Mucosa of descending colon (tissue), 3 donors: Measurements from ENCODE around the gene GPR39. TPM values are rescaled to one million over a fixed set of nuclear protein-coding genes. Genes with fewer than 3 reads are reported as not detected.

Experiments
- ATAC-seq: fragments of 200-7000 bp; cut with Tn5 transposase; one replicate; pipeline ENCODE4 v1.9.1; 2020; ENCODE audit warnings: mild to moderate bottlenecking, moderate library complexity
- DNase-seq, 3 donors: peaks; one replicate each; pipeline ENCODE4 v3.0.0-alpha.2; 2020
- H3K36me3 ChIP-seq: fragments of 200-600 bp; one replicate; pipeline ENCODE4 v1.8.0; 2021; ENCODE audit warnings: low read depth, mild to moderate bottlenecking
- H3K4me1 ChIP-seq: fragments of 200-600 bp; one replicate; pipeline ENCODE4 v1.8.0; 2021; ENCODE audit warnings: low read depth, mild to moderate bottlenecking
- H3K4me3 ChIP-seq: fragments of 200-600 bp; one replicate; pipeline ENCODE4 v1.8.0; 2021; ENCODE audit warnings: mild to moderate bottlenecking
- H3K9me3 ChIP-seq: fragments of 200-600 bp; one replicate; pipeline ENCODE4 v1.8.0; 2021; ENCODE audit warnings: mild to moderate bottlenecking
- intact Hi-C, 2 donors: fragments of 100-400 bp; cut with DNase I in 1 of 2; cut with micrococcal nuclease in 1 of 2; formaldehyde crosslinking; loops; one replicate each; pipeline versions ENCODE4 v1.11.0 to v1.11.1; 2022; cut with DNase I, micrococcal nuclease
- total RNA-seq, 3 donors: library from RNA; stranded (reverse); fragmentation: NEBNext Ultra II Directional in 2 of 3; extraction: Animal tissue kit (Norgen Biotek cat#: 25700) in 2 of 3; gene quantifications; one replicate each; pipeline versions ENCODE4 v1.2.1 to v1.2.4, GENCODE V29; 2021 to 2023
- TF ChIP-seq, protein P1 (sequence below): fragments of 200-600 bp; IDR thresholded peaks from one replicate; pipeline ENCODE4 v1.8.0; 2022; ENCODE audit warnings: antibody characterized with exemption, mild to moderate bottlenecking
- donor health status: DM: no; HTN: no; CAD: no; lungs with moderate emphysema.
- donor health status: DM: no; HTN: no; CAD: no.
- donor health status: DM: no; HTN: yes; CAD: no.

The GPR39 gene
- total RNA-seq, 3 donors from 2014 or later: 11.6 to 33.7 (median 20.6) TPM

DNA sequence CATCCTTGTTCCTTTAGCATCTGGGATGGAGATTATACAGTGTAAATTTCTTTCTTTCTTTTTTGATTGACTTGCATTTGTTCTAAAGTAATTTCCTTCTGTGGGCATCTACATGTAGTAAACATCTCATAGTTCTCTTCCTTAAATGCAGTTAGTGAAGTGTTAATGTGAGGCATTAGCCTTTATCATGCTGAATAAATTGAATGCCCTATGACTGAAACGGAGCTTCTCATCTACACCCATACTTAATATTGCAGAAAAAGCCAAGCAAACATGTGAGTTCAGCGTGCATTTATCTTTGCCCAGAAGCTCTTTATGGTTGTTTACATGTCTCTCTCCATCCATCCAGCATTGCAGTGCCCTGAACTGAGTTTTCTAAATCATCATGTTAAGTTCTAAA lies 195.1 kb downstream of the GPR39 start:
- TF ChIP-seq, protein P1, sequence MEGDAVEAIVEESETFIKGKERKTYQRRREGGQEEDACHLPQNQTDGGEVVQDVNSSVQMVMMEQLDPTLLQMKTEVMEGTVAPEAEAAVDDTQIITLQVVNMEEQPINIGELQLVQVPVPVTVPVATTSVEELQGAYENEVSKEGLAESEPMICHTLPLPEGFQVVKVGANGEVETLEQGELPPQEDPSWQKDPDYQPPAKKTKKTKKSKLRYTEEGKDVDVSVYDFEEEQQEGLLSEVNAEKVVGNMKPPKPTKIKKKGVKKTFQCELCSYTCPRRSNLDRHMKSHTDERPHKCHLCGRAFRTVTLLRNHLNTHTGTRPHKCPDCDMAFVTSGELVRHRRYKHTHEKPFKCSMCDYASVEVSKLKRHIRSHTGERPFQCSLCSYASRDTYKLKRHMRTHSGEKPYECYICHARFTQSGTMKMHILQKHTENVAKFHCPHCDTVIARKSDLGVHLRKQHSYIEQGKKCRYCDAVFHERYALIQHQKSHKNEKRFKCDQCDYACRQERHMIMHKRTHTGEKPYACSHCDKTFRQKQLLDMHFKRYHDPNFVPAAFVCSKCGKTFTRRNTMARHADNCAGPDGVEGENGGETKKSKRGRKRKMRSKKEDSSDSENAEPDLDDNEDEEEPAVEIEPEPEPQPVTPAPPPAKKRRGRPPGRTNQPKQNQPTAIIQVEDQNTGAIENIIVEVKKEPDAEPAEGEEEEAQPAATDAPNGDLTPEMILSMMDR: no peak
- Histone ChIP-seq H3K4me3 (no peak overlapping the region), H3K4me1 (no peaks in the 10 kb centered on the region), H3K9me3 (no peaks in the 10 kb centered on the region), H3K36me3 (no peaks in the 10 kb centered on the region)
- no peak for DNase-seq
- no peak for ATAC-seq
- intact Hi-C loops: no loop called here

DNA sequence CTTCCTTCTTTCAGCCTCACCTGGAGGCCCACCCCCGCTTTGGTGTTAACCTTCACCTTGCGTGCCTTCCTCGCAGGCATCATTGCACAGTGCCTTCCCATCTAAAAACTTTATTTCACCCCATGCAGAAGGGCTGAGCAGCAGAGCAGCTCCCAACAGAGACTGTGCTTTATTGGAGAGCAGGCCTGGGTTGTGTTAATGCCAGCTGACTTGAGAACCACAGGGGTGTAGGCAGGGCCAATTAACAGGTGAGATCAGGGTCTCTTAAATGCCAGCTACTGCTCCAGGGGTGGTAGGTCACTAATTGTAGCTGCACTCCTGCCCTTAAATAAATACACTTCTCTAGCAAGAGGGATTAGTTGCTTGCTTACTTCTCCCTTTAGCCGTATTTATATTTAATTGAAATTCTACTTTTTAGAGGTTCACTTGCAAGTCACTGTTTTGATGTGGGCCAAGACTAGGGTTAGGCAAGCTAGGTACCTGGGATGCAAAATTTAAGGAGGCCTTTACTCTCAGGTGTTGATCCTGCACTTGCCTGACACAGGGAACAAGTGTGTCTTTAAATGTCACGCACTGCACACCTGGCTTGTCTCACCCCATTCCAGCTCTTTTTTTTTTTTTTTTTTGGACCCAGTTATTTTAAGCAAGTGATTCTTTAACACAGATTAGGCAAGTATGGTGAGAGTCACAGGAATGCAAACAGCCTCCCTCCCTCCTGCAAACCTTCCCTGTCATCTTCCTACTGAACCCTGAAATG lies 198.9 kb downstream of the GPR39 start:
- Histone ChIP-seq H3K9me3 (no peaks in the 10 kb centered on the region), H3K36me3 (no peaks in the 10 kb centered on the region), H3K4me3 (no peak overlapping the region), H3K4me1 (no peaks in the 10 kb centered on the region)
- intact Hi-C loops: no loop called here
- TF ChIP-seq, protein P1: no peak
- DNase-seq (no peak), ATAC-seq (no peak)

DNA sequence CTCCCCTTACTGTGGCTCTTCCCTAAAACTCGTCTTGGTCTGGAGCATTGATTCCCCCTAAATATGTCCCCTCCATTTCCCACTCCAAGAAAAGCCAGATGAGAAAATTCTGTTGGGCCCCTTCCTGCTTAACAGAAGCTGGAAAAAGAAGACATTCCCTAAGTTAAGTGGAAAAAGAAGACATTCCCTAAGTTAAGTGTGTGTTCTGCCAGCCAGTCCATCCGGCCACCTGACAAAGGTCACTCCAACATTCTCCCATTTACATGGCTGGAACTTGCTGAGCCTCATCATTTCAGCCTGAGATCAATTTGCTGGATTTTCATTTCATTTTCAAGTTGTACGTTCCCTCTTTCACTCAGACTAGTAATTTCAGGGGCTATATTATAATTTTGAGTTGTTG lies 201.4 kb downstream of the GPR39 start:
- ATAC-seq (no peak), DNase-seq (no peak)
- Histone ChIP-seq H3K9me3 (no peaks in the 10 kb centered on the region), H3K4me1 (no peaks in the 10 kb centered on the region), H3K36me3 (no peaks in the 10 kb centered on the region), H3K4me3 (no peak overlapping the region)
- TF ChIP-seq, protein P1: no peak
- intact Hi-C loops: no loop called here

DNA sequence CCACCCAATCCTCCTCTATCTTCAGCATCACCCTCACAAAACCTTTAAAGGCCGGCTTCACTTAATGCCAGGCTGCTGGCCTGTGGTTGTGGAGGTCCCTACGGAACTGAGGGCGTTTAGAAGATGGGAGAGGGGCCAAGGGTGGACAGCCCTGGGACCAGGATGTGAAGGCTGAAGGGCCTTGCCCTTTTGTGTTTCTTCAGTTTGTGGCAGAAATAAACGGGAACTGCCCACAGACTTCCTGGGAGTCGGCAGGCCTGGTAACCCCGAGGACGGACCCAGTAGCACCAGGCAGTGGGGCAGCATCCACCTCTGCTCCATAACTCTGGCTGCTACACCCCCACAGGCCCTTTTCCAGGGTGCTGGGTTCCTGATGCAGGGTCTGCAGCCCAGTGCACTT lies 202.1 kb downstream of the GPR39 start:
- Histone ChIP-seq H3K4me1 (no peaks in the 10 kb centered on the region), H3K36me3 (no peaks in the 10 kb centered on the region), H3K4me3 (no peak overlapping the region), H3K9me3 (no peaks in the 10 kb centered on the region)
- DNase-seq: no peak
- intact Hi-C loops: no loop called here
- TF ChIP-seq, protein P1: no peak
- no peak for ATAC-seq

DNA sequence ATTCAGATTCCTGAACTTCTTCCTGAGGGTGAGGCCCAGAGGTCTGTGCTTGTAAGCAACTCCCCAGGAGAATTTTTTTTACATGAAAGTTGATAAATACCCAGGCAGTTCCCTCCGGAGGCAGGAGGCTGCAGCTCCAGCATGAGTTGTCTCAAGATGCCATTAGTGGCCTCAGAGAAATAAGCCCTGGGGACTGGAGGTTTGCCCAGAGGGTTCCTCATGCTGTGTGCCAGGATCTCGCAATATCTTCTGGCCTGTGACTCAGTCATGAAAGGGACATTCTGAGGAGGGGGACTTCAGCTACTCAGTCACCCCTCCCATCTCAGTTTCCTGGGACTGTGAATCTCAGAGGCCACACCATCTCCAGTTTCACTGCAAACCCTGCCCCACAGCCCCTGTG lies 203.5 kb downstream of the GPR39 start:
- Histone ChIP-seq H3K9me3 (no peaks in the 10 kb centered on the region), H3K4me3 (no peak overlapping the region), H3K4me1 (no peaks in the 10 kb centered on the region), H3K36me3 (no peaks in the 10 kb centered on the region)
- intact Hi-C loops: no loop called here
- ATAC-seq (no peak), DNase-seq (no peak)
- TF ChIP-seq, protein P1: no peak
